Esophagus muscularis mucosa (tissue), 4 donors: ENCODE results near the gene ENKUR.

ENCODE experiments used
- CTCF ChIP-seq, 3 experiments: fragments of 200-600 bp in 2 of 3; fragments of 450-650 bp in 1 of 3; sonication (generic) in 2 of 3; IDR thresholded peaks; one replicate each; pipeline ENCODE4 v1.5.1; 2017 to 2019; ENCODE audit warnings: antibody characterized with exemption in 3 of 3, mild to moderate bottlenecking in 2 of 3, moderate library complexity in 1 of 3
- EP300 ChIP-seq: sonication (generic); formaldehyde crosslinking; IDR thresholded peaks from one replicate; pipeline ENCODE4 v1.6.1; 2017; ENCODE audit warnings: antibody characterized with exemption
- POLR2A ChIP-seq: fragments of 450-650 bp; IDR thresholded peaks from one replicate; pipeline ENCODE4 v1.6.1; 2017; ENCODE audit warnings: antibody characterized with exemption, moderate library complexity, mild to moderate bottlenecking, low read depth
- POLR2AphosphoS5 ChIP-seq, 2 donors: sonication (generic); formaldehyde crosslinking; IDR thresholded peaks; one replicate each; pipeline ENCODE4 v1.6.1; 2017; ENCODE audit warnings: antibody characterized with exemption in 2 of 2

DNA sequence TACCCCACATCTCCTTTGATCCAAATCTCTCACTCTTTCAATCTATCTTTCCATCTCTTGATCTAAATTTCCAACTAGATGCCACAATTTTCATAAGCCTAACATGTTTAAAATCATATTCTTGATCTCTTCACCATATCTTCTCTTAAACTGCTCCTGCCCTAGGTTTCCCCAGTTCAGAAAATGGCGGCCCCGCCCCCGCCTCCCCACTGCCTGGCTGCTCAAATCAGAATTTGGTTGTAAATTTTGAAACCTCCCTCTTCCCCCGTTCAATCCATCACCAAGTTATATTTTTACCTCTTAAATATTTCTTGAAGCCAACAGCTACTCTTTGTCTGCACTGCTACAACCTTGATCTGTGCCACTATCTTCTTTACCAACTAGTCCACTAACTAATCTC is 36.3 kb downstream of the ENKUR start:
- no peak for TF ChIP-seq POLR2A
- TF ChIP-seq EP300 = no peak
- TF ChIP-seq CTCF (IDR thresholded peaks at IDR 0.05) = no peak
- no peak for TF ChIP-seq POLR2AphosphoS5 (IDR thresholded peaks at IDR 0.05)
